Chondrocyte (in vitro differentiated cells): ENCODE measurements around the gene C18orf63. TPM values are rescaled to one million over a fixed set of nuclear protein-coding genes. Genes with fewer than 3 reads are reported as not detected.

Experiments
- DNase-seq: peaks from one replicate; pipeline ENCODE4 v3.0.0; 2021; ENCODE audit warnings: mixed read lengths, low spot score
- H3K27ac Mint-ChIP-seq: one replicate; pipeline ENCODE4 v1.8.0; 2021; ENCODE audit warnings: mild to moderate bottlenecking, moderate library complexity, mixed read lengths; ENCODE audit not compliant: unreplicated experiment
- H3K27me3 Mint-ChIP-seq: 2 replicates; pipeline ENCODE4 v1.8.0; 2021; ENCODE audit warnings: low read depth, mixed read lengths
- H3K36me3 Mint-ChIP-seq: 2 replicates; pipeline ENCODE4 v1.8.0; 2021; ENCODE audit warnings: low read depth, mixed read lengths
- H3K4me1 Mint-ChIP-seq: 2 replicates; pipeline ENCODE4 v1.8.0; 2021; ENCODE audit warnings: low read depth, mild to moderate bottlenecking, mixed read lengths
- H3K4me3 Mint-ChIP-seq: one replicate; pipeline ENCODE4 v1.8.0; 2021; ENCODE audit warnings: mild to moderate bottlenecking, moderate library complexity, mixed read lengths; ENCODE audit not compliant: unreplicated experiment
- H3K9me3 Mint-ChIP-seq: 2 replicates; pipeline ENCODE4 v1.8.0; 2021; ENCODE audit warnings: low read depth, mixed read lengths
- CTCF ChIP-seq: fragments of 200-600 bp; sonication (generic); IDR thresholded peaks from 2 replicates; pipeline ENCODE4 v1.5.0; 2021; ENCODE audit warnings: antibody characterized with exemption, mild to moderate bottlenecking, moderate library complexity
- total RNA-seq: library from RNA; stranded (reverse); gene quantifications from 3 replicates; pipeline ENCODE4 v1.2.1, GENCODE V29; 2021

C18orf63 gene
- total RNA-seq, 1 donor from 2014 or later = not detected

- Mint-ChIP-seq H3K9me3 (no peaks in the 10 kb centered on the region), H3K27ac (no peak overlapping the region), H3K4me3 (no peak overlapping the region), H3K36me3 (no peaks in the 10 kb centered on the region), H3K27me3 (peaks cover 9% of the 10 kb centered on the region), H3K4me1 (no peaks in the 10 kb centered on the region)
- no peak for DNase-seq
- TF ChIP-seq CTCF = no peak
Observed at GRCh38 chr18:74376523-74376922, 60.9 kb downstream of the C18orf63 start.

GRCh38 chr18:74377776-74378175 lies 62.1 kb downstream of the C18orf63 start:
- peaks cover 5% of the 10 kb centered on the region for H3K27me3 Mint-ChIP-seq
- no peak for DNase-seq
- H3K4me3 Mint-ChIP-seq = no peak overlapping the region
- no peaks in the 10 kb centered on the region for H3K4me1 Mint-ChIP-seq
- H3K27ac Mint-ChIP-seq = no peak overlapping the region
- H3K9me3 Mint-ChIP-seq = no peaks in the 10 kb centered on the region
- TF ChIP-seq CTCF = no peak
- no peaks in the 10 kb centered on the region for H3K36me3 Mint-ChIP-seq

GRCh38 chr18:74378179-74378682 lies 62.6 kb downstream of the C18orf63 start:
- Mint-ChIP-seq H3K36me3 (no peaks in the 10 kb centered on the region), H3K9me3 (no peaks in the 10 kb centered on the region), H3K27me3 (peaks cover 5% of the 10 kb centered on the region), H3K4me3 (no peak overlapping the region), H3K27ac (no peak overlapping the region), H3K4me1 (no peaks in the 10 kb centered on the region)
- no peak for DNase-seq
- TF ChIP-seq CTCF = no peak

GRCh38 chr18:74380916-74381315 lies 65.3 kb downstream of the C18orf63 start:
- Mint-ChIP-seq H3K4me1 (no peaks in the 10 kb centered on the region), H3K36me3 (no peaks in the 10 kb centered on the region), H3K9me3 (no peaks in the 10 kb centered on the region), H3K4me3 (no peak overlapping the region), H3K27me3 (no peaks in the 10 kb centered on the region), H3K27ac (no peak overlapping the region)
- DNase-seq = no peak
- no peak for TF ChIP-seq CTCF

- TF ChIP-seq CTCF = no peak
Observed at GRCh38 chr18:74381621-74382295, 66.1 kb downstream of the C18orf63 start.

More at GRCh38 chr18:74381621-74382295, 66.1 kb downstream of the C18orf63 start:
- Mint-ChIP-seq H3K9me3 (no peaks in the 10 kb centered on the region), H3K4me1 (no peaks in the 10 kb centered on the region), H3K36me3 (no peaks in the 10 kb centered on the region), H3K27ac (no peak overlapping the region), H3K27me3 (no peaks in the 10 kb centered on the region), H3K4me3 (no peak overlapping the region)
- DNase-seq = no peak
